CD4-positive, alpha-beta T cell (primary cell): Measurements from ENCODE around the gene SPATA22. TPM values are rescaled to one million over a fixed set of nuclear protein-coding genes. Genes with fewer than 3 reads are reported as not detected.
"Not testable (repeated sequence)": the region's sequence is repeated elsewhere in the genome, so short reads cannot be mapped to it uniquely, and the experiment has no call there.

Experiments used
- ATAC-seq: fragments of 200-7000 bp; cut with Tn5 transposase; one replicate; pipeline ENCODE4 v1.10.0; 2022; ENCODE audit warnings: mild to moderate bottlenecking; ENCODE audit not compliant: poor library complexity
- CTCF ChIA-PET: fragments of 350-600 bp; sonication (Branson Sonifier 250); formaldehyde crosslinking; loops from one replicate; lab custom pipeline; 2021; ENCODE audit warnings: antibody characterized with exemption, inconsistent platforms; lab: Charles Lee
- POLR2A ChIA-PET: fragments of 350-600 bp; sonication (Branson Sonifier 250); formaldehyde crosslinking; loops from one replicate; lab custom pipeline; 2021; ENCODE audit warnings: antibody characterized with exemption, inconsistent platforms; lab: Charles Lee
- DNase-seq, 14 experiments: peaks; one replicate each; pipeline ENCODE4 v3.0.0-alpha.2; 2013 to 2020; ENCODE audit warnings: mixed read lengths in 2 of 14
- H3K27ac ChIP-seq, 2 donors: one replicate each; pipeline versions ENCODE4 v1.5.1 to v1.7.0; 2013; ENCODE audit warnings: low read length in 2 of 2, low read depth in 1 of 2, mild to moderate bottlenecking in 1 of 2
- H3K27me3 ChIP-seq, 2 experiments: 1 replicate in 1 of 2; 2 replicates in 1 of 2; pipeline versions ENCODE4 v1.6.1 to v1.7.0; 2013; ENCODE audit warnings: low read length in 2 of 2, control low read depth in 1 of 2, mild to moderate bottlenecking in 1 of 2, moderate library complexity in 1 of 2; ENCODE audit not compliant: insufficient read depth in 2 of 2, control insufficient read depth in 1 of 2
- H3K36me3 ChIP-seq: one replicate; pipeline ENCODE4 v1.6.1; 2013; ENCODE audit warnings: low read length, control low read depth; ENCODE audit not compliant: insufficient read depth
- H3K4me1 ChIP-seq: one replicate; pipeline ENCODE4 v1.6.1; 2013; ENCODE audit warnings: low read length, control low read depth; ENCODE audit not compliant: insufficient read depth
- H3K4me3 ChIP-seq: one replicate; pipeline ENCODE4 v1.5.1; 2013; ENCODE audit warnings: mild to moderate bottlenecking, low read length, moderate library complexity
- H3K9me3 ChIP-seq, 2 experiments: 1 replicate in 1 of 2; 2 replicates in 1 of 2; pipeline versions ENCODE4 v1.6.1 to v1.7.0; 2013; ENCODE audit warnings: low read length in 2 of 2, mild to moderate bottlenecking in 2 of 2, control low read depth in 1 of 2, moderate library complexity in 1 of 2; ENCODE audit not compliant: control insufficient read depth in 1 of 2, insufficient read depth in 1 of 2
- H3K27ac Mint-ChIP-seq: one replicate; pipeline ENCODE4 v1.8.0; 2020; ENCODE audit warnings: mixed read lengths
- H3K27me3 Mint-ChIP-seq: one replicate; pipeline ENCODE4 v1.8.0; 2021; ENCODE audit warnings: mixed read lengths
- H3K36me3 Mint-ChIP-seq: one replicate; pipeline ENCODE4 v1.8.0; 2021; ENCODE audit warnings: low read depth, mixed read lengths
- H3K4me1 Mint-ChIP-seq: one replicate; pipeline ENCODE4 v1.8.0; 2021; ENCODE audit warnings: low read depth, mixed read lengths
- H3K4me3 Mint-ChIP-seq: one replicate; pipeline ENCODE4 v1.8.0; 2020; ENCODE audit warnings: mild to moderate bottlenecking, mixed read lengths
- H3K9me3 Mint-ChIP-seq: one replicate; pipeline ENCODE4 v1.8.0; 2020; ENCODE audit warnings: mixed read lengths
- CTCF ChIP-seq: fragments of 200-600 bp; IDR thresholded peaks from one replicate; pipeline ENCODE4 v1.8.0; 2022; ENCODE audit warnings: antibody characterized with exemption, mild to moderate bottlenecking
- intact Hi-C, 2 experiments: fragments of 100-400 bp; cut with DNase I in 1 of 2; cut with micrococcal nuclease in 1 of 2; formaldehyde crosslinking; loops; one replicate each; pipeline versions ENCODE4 v1.15.1 to v1.9.0; 2023 to 2025; cut with DNase I, micrococcal nuclease
- total RNA-seq, 174 experiments: library from RNA in 2 of 174; stranded (reverse) in 2 of 174; gene quantifications; one replicate each; pipeline ENCODE4 v1.2.3 and lab custom pipeline; 2021 to 2026

Gene SPATA22
- total RNA-seq, 2 experiments from 2014 or later: 0.80 to 0.92 TPM

GRCh38 chr17:3400055-3400454 is 71.6 kb downstream of the SPATA22 start:
- Mint-ChIP-seq H3K36me3 (no peaks in the 10 kb centered on the region), H3K9me3 (no peaks in the 10 kb centered on the region), H3K27ac (no peak overlapping the region), H3K4me3 (no peak overlapping the region), H3K4me1 (no peaks in the 10 kb centered on the region), H3K27me3 (peaks cover 15% of the 10 kb centered on the region)
- H3K36me3 ChIP-seq: no peaks in the 10 kb centered on the region
- H3K27me3 ChIP-seq: peaks cover 0 to 3% of the 10 kb centered on the region in 2 experiments
- DNase-seq: no peak
- TF ChIP-seq CTCF: no peak
- intact Hi-C loops: no loop called here
- no peak for ATAC-seq
- no peak overlapping the region for H3K4me3 ChIP-seq
- H3K9me3 ChIP-seq: no peaks in the 10 kb centered on the region
- H3K27ac ChIP-seq: no peak overlapping the region
- CTCF ChIA-PET: no interaction called here
- POLR2A ChIA-PET: no interaction called here
- H3K4me1 ChIP-seq: no peaks in the 10 kb centered on the region

DNA sequence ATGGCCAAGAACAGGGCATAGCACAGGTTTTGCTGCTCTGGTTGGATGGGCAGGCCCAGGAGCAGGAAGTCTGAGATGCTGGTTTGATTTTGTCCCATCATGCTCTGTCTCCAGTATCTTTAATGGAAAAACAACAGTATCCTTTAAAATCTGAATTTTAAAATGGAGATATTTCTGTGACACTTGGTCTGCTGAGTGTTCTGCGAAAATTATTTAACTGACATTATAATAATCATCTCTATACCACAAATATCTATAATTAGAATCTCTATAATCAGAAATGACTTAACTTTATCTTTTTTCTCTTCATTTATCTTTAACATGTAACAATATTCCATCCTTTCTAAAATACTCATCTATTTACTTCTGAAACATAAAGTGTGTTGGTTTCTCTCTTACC is 73.3 kb downstream of the SPATA22 start, which contains the start of gene OR1E1:
OR1E1 (minus strand) TSS at position 101 of the 400 bp plus-strand sequence; CDS start at position 101, 0 bp downstream.
- Histone ChIP-seq H3K4me3 (no peak within 1 kb of the TSS), H3K36me3 (no peaks in the 10 kb centered on the region), H3K27ac (no peak within 1 kb of the TSS), H3K27me3 (peaks cover 0 to 3% of the 10 kb centered on the region in 2 experiments), H3K4me1 (no peaks in the 10 kb centered on the region), H3K9me3 (no peaks in the 10 kb centered on the region)
- Mint-ChIP-seq H3K27ac (no peak within 1 kb of the TSS), H3K4me1 (no peaks in the 10 kb centered on the region), H3K4me3 (no peak within 1 kb of the TSS), H3K27me3 (peaks cover 21% of the 10 kb centered on the region), H3K9me3 (no peaks in the 10 kb centered on the region), H3K36me3 (no peaks in the 10 kb centered on the region)
- DNase-seq: no peak
- TF ChIP-seq CTCF: no peak
- no peak for ATAC-seq
- CTCF ChIA-PET: no interaction called here
- intact Hi-C loops: no loop called here
- POLR2A ChIA-PET: no interaction called here

DNA sequence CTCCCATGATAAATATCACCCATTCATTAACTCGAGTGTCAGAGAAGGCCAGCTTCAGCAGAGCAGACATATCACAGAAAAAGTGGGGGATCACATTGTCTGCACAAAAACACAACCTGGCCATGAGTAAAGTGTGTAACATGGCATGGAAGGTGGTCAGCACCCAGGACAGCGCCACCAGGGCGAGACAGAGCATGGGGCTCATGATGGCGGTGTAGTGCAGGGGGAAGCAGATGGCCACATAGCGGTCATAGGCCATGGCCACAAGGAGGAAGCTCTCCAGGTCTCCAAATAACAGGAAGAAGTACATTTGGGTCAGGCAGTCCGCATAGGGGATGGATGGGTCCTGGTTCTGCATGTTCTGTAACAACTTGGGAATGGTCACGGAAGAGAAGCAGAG is 73.8 kb downstream of the SPATA22 start:
- intact Hi-C loops, H3K9me3 Mint-ChIP-seq: not testable (repeated sequence)

More for the DNA sequence above, 73.8 kb downstream of the SPATA22 start:
- H3K27ac ChIP-seq, H3K27ac Mint-ChIP-seq, H3K4me1 ChIP-seq, H3K36me3 Mint-ChIP-seq, DNase-seq, H3K4me3 ChIP-seq, H3K27me3 ChIP-seq, POLR2A ChIA-PET, H3K9me3 ChIP-seq, H3K4me3 Mint-ChIP-seq, H3K4me1 Mint-ChIP-seq, CTCF ChIA-PET, H3K36me3 ChIP-seq, ATAC-seq: not testable (repeated sequence)
- peaks cover 21% of the 10 kb centered on the region for H3K27me3 Mint-ChIP-seq

Other genes starting within 250 kb of the SPATA22 start
- gene OR3A1, start 173.5 kb downstream of the SPATA22 start, total RNA-seq: under 1 TPM; 0.22 to 0.41 TPM
- 1 to 10 TPM in 1 of 2 experiments, under 1 TPM in 1; 0.55 to 1.3 TPM for gene OR3A2, start 85.5 kb downstream of the SPATA22 start, total RNA-seq
- not detected for gene OR1E1, start 73.4 kb downstream of the SPATA22 start, total RNA-seq
- not detected for gene OR3A3, start 60.4 kb downstream of the SPATA22 start, total RNA-seq
- gene OR1E2, start 38.0 kb downstream of the SPATA22 start, total RNA-seq: not detected
- gene ASPA, start 4.2 kb upstream of the SPATA22 start, total RNA-seq: not detected
- gene TRPV3, start 86.0 kb upstream of the SPATA22 start, total RNA-seq: under 1 TPM; 0.25 to 0.56 TPM
- gene TRPV1, start 137.6 kb upstream of the SPATA22 start, total RNA-seq: 1 to 10 TPM; 2.3 to 2.8 TPM
- gene SHPK, start 164.4 kb upstream of the SPATA22 start, total RNA-seq: 1 to 10 TPM; 3.4 TPM
- gene CTNS, start 164.9 kb upstream of the SPATA22 start, total RNA-seq: 1 to 10 TPM; 3.3 to 4.9 TPM
- gene TAX1BP3, start 196.8 kb upstream of the SPATA22 start, total RNA-seq: 1 to 10 TPM; 6.0 to 6.6 TPM
- gene EMC6, start 197.0 kb upstream of the SPATA22 start, total RNA-seq: 10 to 100 TPM; 28.8 to 29.6 TPM
- 10 to 100 TPM; 14.3 to 16.0 TPM for gene P2RX5, start 224.3 kb upstream of the SPATA22 start, total RNA-seq